Endodermal cell (in vitro differentiated cells): ENCODE measurements around the gene TRA2B. TPM values are rescaled to one million over a fixed set of nuclear protein-coding genes. Genes with fewer than 3 reads are reported as not detected.

Experiments used
- DNase-seq: peaks from one replicate; pipeline ENCODE4 v3.0.0-alpha.2; 2017
- H3K27ac ChIP-seq: 2 replicates; pipeline ENCODE4 v1.5.1; 2013; ENCODE audit warnings: mild to moderate bottlenecking, low read depth, low read length, moderate library complexity
- H3K27me3 ChIP-seq: 2 replicates; pipeline ENCODE4 v1.6.1; 2013; ENCODE audit warnings: mild to moderate bottlenecking, low read length, moderate library complexity; ENCODE audit not compliant: insufficient read depth, control insufficient read depth, poor library complexity, severe bottlenecking
- H3K36me3 ChIP-seq: 2 replicates; pipeline ENCODE4 v1.7.0; 2013; ENCODE audit warnings: mild to moderate bottlenecking, low read length, moderate library complexity; ENCODE audit not compliant: control insufficient read depth, insufficient read depth
- H3K4me1 ChIP-seq: one replicate; pipeline ENCODE4 v1.7.0; 2013; ENCODE audit warnings: low read length; ENCODE audit not compliant: control insufficient read depth, insufficient read depth
- H3K4me3 ChIP-seq: 2 replicates; pipeline ENCODE4 v1.5.1; 2013; ENCODE audit warnings: mild to moderate bottlenecking, low read length, moderate library complexity
- H3K9ac ChIP-seq: 2 replicates; pipeline ENCODE4 v1.6.1; 2013; ENCODE audit warnings: mild to moderate bottlenecking, low read length, moderate library complexity; ENCODE audit not compliant: poor library complexity, severe bottlenecking; ENCODE audit errors: extremely low read depth
- H3K9me3 ChIP-seq: 2 replicates; pipeline ENCODE4 v1.6.1; 2013; ENCODE audit warnings: mild to moderate bottlenecking, low read length, moderate library complexity; ENCODE audit not compliant: control insufficient read depth
- H3K27ac Mint-ChIP-seq: 2 replicates; pipeline ENCODE4 v1.8.0; 2020; ENCODE audit warnings: mixed read lengths
- H3K27me3 Mint-ChIP-seq: 2 replicates; pipeline ENCODE4 v1.8.0; 2021; ENCODE audit warnings: mild to moderate bottlenecking, mixed read lengths; ENCODE audit not compliant: insufficient read depth
- H3K36me3 Mint-ChIP-seq: 2 replicates; pipeline ENCODE4 v1.8.0; 2020; ENCODE audit warnings: low read depth, mixed read lengths
- H3K4me1 Mint-ChIP-seq: 2 replicates; pipeline ENCODE4 v1.8.0; 2020; ENCODE audit warnings: mixed read lengths
- H3K4me3 Mint-ChIP-seq: 2 replicates; pipeline ENCODE4 v1.8.0; 2020; ENCODE audit warnings: mild to moderate bottlenecking, moderate library complexity, mixed read lengths
- H3K9me3 Mint-ChIP-seq: 2 replicates; pipeline ENCODE4 v1.8.0; 2020; ENCODE audit warnings: mild to moderate bottlenecking, mixed read lengths
- WGBS, 2 experiments: methylation state at CpG; one replicate each; pipeline versions ENCODE4 v1.1.5 to v1.1.7; 2013; ENCODE audit warnings: missing lambda C conversion rate in 2 of 2, mixed read lengths in 1 of 2; ENCODE audit not compliant: insufficient coverage in 1 of 2, insufficient read length in 1 of 2; 5-methylcytosine and 5-hydroxymethylcytosine counted together
- total RNA-seq, 2 donors: library from RNA; stranded (reverse); fragmentation: NEBNext Ultra II Directional in 1 of 2; extraction: Animal tissue kit (Norgen Biotek cat#: 25700) in 1 of 2; gene quantifications; 2 replicates in 1 of 2; 3 replicates in 1 of 2; pipeline ENCODE4 v1.2.1, GENCODE V29; 2021
- TF ChIP-seq, protein P1 (sequence below): fragments of 200-600 bp; sonication (generic); conservative IDR thresholded peaks from 2 replicates; pipeline ENCODE4 v1.5.0; 2021; ENCODE audit warnings: antibody characterized with exemption, mild to moderate bottlenecking

TRA2B gene
- total RNA-seq, 2 donors from 2014 or later = 222 to 230 TPM

DNA sequence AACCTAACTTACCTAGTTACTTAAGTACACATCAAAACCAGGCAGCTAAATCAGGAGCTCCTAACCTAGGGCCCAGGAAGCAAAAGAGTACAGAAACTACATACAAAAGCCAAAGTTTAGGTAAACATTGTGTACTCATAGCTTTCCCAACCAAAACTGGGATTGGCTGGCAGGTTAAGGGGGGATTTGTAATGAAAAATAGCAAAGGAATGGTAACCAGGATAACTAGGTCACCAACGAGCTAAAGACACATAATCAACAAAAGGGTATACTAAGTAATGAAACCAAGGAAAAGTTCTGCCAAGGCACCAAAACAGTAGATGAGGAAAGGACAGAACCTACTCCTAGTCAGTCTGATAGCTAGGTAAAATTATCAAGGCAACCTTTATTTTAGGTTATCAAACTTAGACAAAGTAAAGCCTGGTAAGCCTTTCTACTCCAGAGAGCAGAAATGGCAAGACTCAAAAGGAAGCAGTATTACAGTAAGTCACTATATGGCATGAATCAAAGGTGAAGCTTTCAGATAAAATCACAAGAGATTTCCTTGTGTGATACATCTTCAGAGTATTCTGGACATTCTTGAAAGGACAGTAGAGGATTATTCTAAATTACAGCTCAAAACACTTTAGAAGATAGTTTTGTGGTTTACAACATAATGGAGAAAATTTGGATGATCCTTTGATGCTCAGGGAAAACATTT lies 10.2 kb downstream of the TRA2B start:
- peaks cover 7% of the 10 kb centered on the region for H3K4me1 ChIP-seq
- peaks cover 97% of the 10 kb centered on the region for H3K36me3 ChIP-seq
- 86% methylated on average over 1 of the region's 1 CpG; no CpG with 5 or more reads in 1 of the 2 experiments for WGBS, 2 experiments
- Mint-ChIP-seq H3K4me1 (peaks cover 70% of the 10 kb centered on the region), H3K9me3 (no peaks in the 10 kb centered on the region), H3K27me3 (no peaks in the 10 kb centered on the region), H3K36me3 (peaks cover 69% of the 10 kb centered on the region), H3K4me3 (peak overlapping the region; percentile 100), H3K27ac (peak overlapping the region; percentile 83)
- H3K27me3 ChIP-seq = no peaks in the 10 kb centered on the region
- peak overlapping the region; percentile 9 for H3K9ac ChIP-seq
- no peaks in the 10 kb centered on the region for H3K9me3 ChIP-seq
- no peak overlapping the region for H3K27ac ChIP-seq
- TF ChIP-seq, protein P1, sequence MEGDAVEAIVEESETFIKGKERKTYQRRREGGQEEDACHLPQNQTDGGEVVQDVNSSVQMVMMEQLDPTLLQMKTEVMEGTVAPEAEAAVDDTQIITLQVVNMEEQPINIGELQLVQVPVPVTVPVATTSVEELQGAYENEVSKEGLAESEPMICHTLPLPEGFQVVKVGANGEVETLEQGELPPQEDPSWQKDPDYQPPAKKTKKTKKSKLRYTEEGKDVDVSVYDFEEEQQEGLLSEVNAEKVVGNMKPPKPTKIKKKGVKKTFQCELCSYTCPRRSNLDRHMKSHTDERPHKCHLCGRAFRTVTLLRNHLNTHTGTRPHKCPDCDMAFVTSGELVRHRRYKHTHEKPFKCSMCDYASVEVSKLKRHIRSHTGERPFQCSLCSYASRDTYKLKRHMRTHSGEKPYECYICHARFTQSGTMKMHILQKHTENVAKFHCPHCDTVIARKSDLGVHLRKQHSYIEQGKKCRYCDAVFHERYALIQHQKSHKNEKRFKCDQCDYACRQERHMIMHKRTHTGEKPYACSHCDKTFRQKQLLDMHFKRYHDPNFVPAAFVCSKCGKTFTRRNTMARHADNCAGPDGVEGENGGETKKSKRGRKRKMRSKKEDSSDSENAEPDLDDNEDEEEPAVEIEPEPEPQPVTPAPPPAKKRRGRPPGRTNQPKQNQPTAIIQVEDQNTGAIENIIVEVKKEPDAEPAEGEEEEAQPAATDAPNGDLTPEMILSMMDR = no peak
- no peak for DNase-seq
- H3K4me3 ChIP-seq = peak overlapping the region; percentile 92

DNA sequence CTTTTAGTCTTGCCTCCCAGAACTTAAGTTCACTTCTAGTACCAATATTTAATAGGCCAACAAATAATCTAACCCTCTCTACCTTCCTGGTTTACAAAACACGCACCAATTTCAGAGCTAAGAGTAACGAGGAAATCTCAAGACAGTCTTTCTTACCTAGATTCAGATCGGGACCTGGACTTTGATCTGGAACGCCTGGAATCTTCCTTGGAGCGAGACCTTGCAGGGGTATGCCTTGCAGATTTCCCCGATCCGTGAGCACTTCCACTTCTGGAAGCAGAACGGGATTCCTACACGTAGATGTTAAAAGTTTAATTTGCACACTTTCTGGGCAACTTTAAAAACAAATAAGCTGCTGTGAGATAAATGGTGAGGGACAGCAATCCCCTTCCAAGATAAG lies 11.4 kb downstream of the TRA2B start:
- Histone ChIP-seq H3K4me3 (peak overlapping the region; percentile 48), H3K27ac (no peak overlapping the region), H3K27me3 (no peaks in the 10 kb centered on the region), H3K4me1 (peaks cover 6% of the 10 kb centered on the region), H3K9ac (no peak overlapping the region), H3K36me3 (peaks cover 98% of the 10 kb centered on the region), H3K9me3 (no peaks in the 10 kb centered on the region)
- no peaks in the 10 kb centered on the region for H3K27me3 Mint-ChIP-seq
- H3K4me1 Mint-ChIP-seq = peaks cover 58% of the 10 kb centered on the region
- 90 to 97% methylated on average over 6 to 9 of the region's 9 CpGs for WGBS, 2 experiments
- DNase-seq = no peak
- H3K4me3 Mint-ChIP-seq = peak overlapping the region; percentile 17
- no peaks in the 10 kb centered on the region for H3K9me3 Mint-ChIP-seq
- TF ChIP-seq, protein P1 = no peak
- H3K27ac Mint-ChIP-seq = peak overlapping the region; percentile 75
- peaks cover 78% of the 10 kb centered on the region for H3K36me3 Mint-ChIP-seq

DNA sequence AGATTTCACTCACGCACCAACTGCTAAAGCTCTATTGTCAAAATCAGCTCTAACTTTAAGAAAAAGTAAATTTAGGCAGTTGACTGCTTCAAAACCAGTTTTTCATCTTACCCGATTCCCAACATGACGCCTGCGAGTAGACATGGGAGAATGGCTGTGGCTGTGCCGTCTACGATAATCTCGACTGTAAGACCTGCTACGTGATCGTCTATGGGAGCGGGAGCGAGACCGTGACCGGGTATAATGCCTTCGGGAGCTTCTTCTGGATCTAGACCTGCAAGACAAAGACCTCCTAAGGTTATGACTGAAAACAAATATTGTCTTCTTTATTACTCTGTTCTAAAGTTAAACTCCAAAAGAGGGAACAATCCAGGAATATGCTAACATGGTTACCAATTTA lies 12.5 kb downstream of the TRA2B start:
- H3K27ac Mint-ChIP-seq = peak overlapping the region; percentile 65

More for the DNA sequence above, 12.5 kb downstream of the TRA2B start:
- Histone ChIP-seq H3K27me3 (no peaks in the 10 kb centered on the region), H3K4me3 (no peak overlapping the region), H3K9me3 (no peaks in the 10 kb centered on the region), H3K4me1 (peaks cover 2% of the 10 kb centered on the region), H3K9ac (no peak overlapping the region), H3K36me3 (peaks cover 98% of the 10 kb centered on the region), H3K27ac (no peak overlapping the region)
- Mint-ChIP-seq H3K36me3 (peaks cover 79% of the 10 kb centered on the region), H3K4me3 (no peak overlapping the region), H3K27me3 (no peaks in the 10 kb centered on the region), H3K9me3 (no peaks in the 10 kb centered on the region), H3K4me1 (peaks cover 47% of the 10 kb centered on the region)
- WGBS, 2 experiments = 91 to 95% methylated on average over 14 of the region's 14 CpGs
- TF ChIP-seq, protein P1 = no peak
- peak; percentile 52 for DNase-seq
